HCT116 (cell line): ENCODE data around the gene GSAP.

ENCODE experiments used
- POLR2A ChIP-seq: IDR thresholded peaks from 2 replicates; pipeline ENCODE4 v1.7.0; 2011; ENCODE audit warnings: borderline replicate concordance; ENCODE audit not compliant: insufficient read depth, insufficient read length; ENCODE audit errors: extremely low read depth
- POLR2AphosphoS5 ChIP-seq: IDR thresholded peaks from 2 replicates; pipeline ENCODE4 v1.6.1; 2011; ENCODE audit warnings: mild to moderate bottlenecking, low read depth, low read length, moderate library complexity
- RAD21 ChIP-seq: IDR thresholded peaks from 2 replicates; pipeline ENCODE4 v1.6.1; 2012; ENCODE audit warnings: low read depth, mild to moderate bottlenecking
- TCF7L2 ChIP-seq: IDR thresholded peaks from 2 replicates; pipeline ENCODE4 v1.7.0; 2011; ENCODE audit warnings: borderline replicate concordance, inconsistent platforms; ENCODE audit not compliant: insufficient read depth, insufficient read length; ENCODE audit errors: extremely low read depth
- ZNF274 ChIP-seq: fragments of 200-500 bp; sonication (Bioruptor generic); IDR thresholded peaks from 2 replicates; pipeline ENCODE4 v1.6.1; 2014; ENCODE audit warnings: mild to moderate bottlenecking, low read depth, low read length, inconsistent platforms
- TF ChIP-seq, protein P1 (sequence below): IDR thresholded peaks from 2 replicates; pipeline ENCODE4 v1.6.1; 2012; ENCODE audit warnings: low read depth
- TF ChIP-seq, protein P2 (sequence below), 3 experiments: fragments of 200-600 bp in 1 of 3; sonication (generic) in 1 of 3; IDR thresholded peaks in 2 of 3; conservative IDR thresholded peaks in 1 of 3; 2 replicates each; pipeline ENCODE4 v1.5.1; 2012 to 2017; ENCODE audit warnings: low read depth in 2 of 3, low read length in 2 of 3, antibody characterized with exemption in 1 of 3, borderline replicate concordance in 1 of 3, control low read depth in 1 of 3, mild to moderate bottlenecking in 1 of 3, mixed read lengths in 1 of 3, mixed run types in 1 of 3, moderate library complexity in 1 of 3; ENCODE audit not compliant: insufficient read depth in 1 of 3
- TF ChIP-seq, protein P3 (sequence below): IDR thresholded peaks from 2 replicates; pipeline ENCODE4 v1.6.1; 2011; ENCODE audit warnings: mild to moderate bottlenecking, low read length, moderate library complexity; ENCODE audit not compliant: insufficient replicate concordance; ENCODE audit errors: extremely low read depth

DNA sequence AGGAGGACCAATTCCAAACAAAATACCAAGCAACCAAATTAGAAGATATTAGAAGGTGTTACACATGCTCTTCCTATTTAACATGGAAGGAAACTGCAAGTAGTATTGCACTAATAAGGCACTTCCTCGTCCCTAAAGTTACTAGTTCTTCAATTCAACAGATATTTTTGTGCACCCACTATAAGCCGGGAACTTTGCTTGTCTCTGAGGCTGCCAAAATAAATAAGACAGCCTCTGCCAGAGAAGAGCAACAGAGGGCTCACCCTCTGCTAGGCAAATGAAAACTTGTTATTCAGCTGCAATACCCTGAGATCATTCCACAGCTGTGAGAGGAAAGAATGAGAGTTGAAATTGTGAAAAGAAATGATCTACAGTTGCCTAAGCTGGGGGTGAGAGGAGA lies 37.4 kb upstream of the GSAP start:
- TF ChIP-seq, protein P1, sequence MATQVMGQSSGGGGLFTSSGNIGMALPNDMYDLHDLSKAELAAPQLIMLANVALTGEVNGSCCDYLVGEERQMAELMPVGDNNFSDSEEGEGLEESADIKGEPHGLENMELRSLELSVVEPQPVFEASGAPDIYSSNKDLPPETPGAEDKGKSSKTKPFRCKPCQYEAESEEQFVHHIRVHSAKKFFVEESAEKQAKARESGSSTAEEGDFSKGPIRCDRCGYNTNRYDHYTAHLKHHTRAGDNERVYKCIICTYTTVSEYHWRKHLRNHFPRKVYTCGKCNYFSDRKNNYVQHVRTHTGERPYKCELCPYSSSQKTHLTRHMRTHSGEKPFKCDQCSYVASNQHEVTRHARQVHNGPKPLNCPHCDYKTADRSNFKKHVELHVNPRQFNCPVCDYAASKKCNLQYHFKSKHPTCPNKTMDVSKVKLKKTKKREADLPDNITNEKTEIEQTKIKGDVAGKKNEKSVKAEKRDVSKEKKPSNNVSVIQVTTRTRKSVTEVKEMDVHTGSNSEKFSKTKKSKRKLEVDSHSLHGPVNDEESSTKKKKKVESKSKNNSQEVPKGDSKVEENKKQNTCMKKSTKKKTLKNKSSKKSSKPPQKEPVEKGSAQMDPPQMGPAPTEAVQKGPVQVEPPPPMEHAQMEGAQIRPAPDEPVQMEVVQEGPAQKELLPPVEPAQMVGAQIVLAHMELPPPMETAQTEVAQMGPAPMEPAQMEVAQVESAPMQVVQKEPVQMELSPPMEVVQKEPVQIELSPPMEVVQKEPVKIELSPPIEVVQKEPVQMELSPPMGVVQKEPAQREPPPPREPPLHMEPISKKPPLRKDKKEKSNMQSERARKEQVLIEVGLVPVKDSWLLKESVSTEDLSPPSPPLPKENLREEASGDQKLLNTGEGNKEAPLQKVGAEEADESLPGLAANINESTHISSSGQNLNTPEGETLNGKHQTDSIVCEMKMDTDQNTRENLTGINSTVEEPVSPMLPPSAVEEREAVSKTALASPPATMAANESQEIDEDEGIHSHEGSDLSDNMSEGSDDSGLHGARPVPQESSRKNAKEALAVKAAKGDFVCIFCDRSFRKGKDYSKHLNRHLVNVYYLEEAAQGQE, result no peak
- TF ChIP-seq POLR2AphosphoS5, result no peak
- TF ChIP-seq, protein P2, sequence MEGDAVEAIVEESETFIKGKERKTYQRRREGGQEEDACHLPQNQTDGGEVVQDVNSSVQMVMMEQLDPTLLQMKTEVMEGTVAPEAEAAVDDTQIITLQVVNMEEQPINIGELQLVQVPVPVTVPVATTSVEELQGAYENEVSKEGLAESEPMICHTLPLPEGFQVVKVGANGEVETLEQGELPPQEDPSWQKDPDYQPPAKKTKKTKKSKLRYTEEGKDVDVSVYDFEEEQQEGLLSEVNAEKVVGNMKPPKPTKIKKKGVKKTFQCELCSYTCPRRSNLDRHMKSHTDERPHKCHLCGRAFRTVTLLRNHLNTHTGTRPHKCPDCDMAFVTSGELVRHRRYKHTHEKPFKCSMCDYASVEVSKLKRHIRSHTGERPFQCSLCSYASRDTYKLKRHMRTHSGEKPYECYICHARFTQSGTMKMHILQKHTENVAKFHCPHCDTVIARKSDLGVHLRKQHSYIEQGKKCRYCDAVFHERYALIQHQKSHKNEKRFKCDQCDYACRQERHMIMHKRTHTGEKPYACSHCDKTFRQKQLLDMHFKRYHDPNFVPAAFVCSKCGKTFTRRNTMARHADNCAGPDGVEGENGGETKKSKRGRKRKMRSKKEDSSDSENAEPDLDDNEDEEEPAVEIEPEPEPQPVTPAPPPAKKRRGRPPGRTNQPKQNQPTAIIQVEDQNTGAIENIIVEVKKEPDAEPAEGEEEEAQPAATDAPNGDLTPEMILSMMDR (IDR thresholded peaks at IDR 0.05 in 2 of 3, conservative IDR thresholded peaks at IDR 0.05 in 1 of 3; ENCODE audit: borderline replicate concordance in 1 of 3, insufficient read depth in 1 of 3, low read depth in 2 of 3, low read length in 2 of 3), result no peak
- TF ChIP-seq, protein P3, sequence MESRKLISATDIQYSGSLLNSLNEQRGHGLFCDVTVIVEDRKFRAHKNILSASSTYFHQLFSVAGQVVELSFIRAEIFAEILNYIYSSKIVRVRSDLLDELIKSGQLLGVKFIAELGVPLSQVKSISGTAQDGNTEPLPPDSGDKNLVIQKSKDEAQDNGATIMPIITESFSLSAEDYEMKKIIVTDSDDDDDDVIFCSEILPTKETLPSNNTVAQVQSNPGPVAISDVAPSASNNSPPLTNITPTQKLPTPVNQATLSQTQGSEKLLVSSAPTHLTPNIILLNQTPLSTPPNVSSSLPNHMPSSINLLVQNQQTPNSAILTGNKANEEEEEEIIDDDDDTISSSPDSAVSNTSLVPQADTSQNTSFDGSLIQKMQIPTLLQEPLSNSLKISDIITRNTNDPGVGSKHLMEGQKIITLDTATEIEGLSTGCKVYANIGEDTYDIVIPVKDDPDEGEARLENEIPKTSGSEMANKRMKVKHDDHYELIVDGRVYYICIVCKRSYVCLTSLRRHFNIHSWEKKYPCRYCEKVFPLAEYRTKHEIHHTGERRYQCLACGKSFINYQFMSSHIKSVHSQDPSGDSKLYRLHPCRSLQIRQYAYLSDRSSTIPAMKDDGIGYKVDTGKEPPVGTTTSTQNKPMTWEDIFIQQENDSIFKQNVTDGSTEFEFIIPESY, result no peak
- no peak for TF ChIP-seq POLR2A
- no peak for TF ChIP-seq RAD21
- TF ChIP-seq ZNF274, result no peak
- no peak for TF ChIP-seq TCF7L2
